ENCODE data around the gene TBC1D17.
A peak's percentile ranks its signal among the peaks of the same experiment; 100 is the strongest.

Gene TBC1D17

GRCh38 chr19:49879243-49879963, 1.9 kb downstream of the TBC1D17 start:
- DNase-seq: no peak

GRCh38 chr19:49880162-49880869, 2.8 kb downstream of the TBC1D17 start:
- DNase-seq: no peak

DNA sequence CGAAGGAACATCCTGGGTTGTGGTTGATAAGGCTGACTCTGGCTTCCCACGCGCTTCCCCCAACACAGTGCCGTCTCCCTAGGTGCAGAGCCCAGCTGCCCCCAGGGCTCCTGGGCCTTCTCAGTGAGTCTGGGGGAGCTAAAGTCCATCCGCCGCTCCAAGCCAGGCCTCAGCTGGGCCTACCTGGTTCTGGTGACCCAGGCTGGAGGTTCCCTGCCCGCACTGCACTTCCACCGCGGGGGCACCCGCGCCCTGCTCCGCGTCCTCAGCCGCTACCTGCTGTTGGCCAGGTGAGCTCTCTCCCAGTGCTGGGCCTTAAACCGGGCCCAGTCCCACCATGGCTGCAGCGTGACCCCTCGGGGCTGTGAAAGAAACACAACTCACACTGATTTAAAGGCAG, 3.7 kb downstream of the TBC1D17 start:
- no peak for DNase-seq

GRCh38 chr19:49881672-49882394, 4.3 kb downstream of the TBC1D17 start:
- DNase-seq: no peak

DNA sequence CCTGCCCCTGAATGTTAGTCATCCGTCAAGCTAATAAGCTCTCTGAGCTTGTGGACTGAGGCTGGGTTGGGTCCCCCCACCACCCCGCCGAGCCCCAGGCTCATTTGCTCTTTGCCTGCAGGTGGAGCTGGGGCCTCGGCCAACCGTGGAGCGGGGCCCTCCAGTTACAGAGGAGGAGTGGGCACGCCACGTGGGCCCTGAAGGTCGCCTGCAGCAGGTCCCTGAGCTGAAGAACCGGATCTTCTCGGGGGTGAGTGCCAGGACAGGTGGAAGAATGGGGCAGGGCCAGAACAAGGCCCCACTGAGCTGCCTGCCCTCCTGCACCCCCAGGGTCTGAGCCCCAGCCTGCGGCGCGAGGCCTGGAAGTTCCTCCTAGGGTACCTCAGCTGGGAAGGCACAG, 5.1 kb downstream of the TBC1D17 start:
- no peak for DNase-seq

- DNase-seq: no peak
Measured at GRCh38 chr19:49883094-49883493, 5.6 kb downstream of the TBC1D17 start.

- no peak for DNase-seq
Measured at GRCh38 chr19:49884109-49884508, 6.6 kb downstream of the TBC1D17 start.

- no peak for DNase-seq
Measured at GRCh38 chr19:49884760-49885159, 7.3 kb downstream of the TBC1D17 start.

GRCh38 chr19:49887037-49887664, 9.6 kb downstream of the TBC1D17 start:
- peak in 1 of 3 experiments; percentile 42 for DNase-seq

- DNase-seq: peak; percentile 53 to 76 (median 66)
Measured at GRCh38 chr19:49887665-49888509, 10.4 kb downstream of the TBC1D17 start.

DNA sequence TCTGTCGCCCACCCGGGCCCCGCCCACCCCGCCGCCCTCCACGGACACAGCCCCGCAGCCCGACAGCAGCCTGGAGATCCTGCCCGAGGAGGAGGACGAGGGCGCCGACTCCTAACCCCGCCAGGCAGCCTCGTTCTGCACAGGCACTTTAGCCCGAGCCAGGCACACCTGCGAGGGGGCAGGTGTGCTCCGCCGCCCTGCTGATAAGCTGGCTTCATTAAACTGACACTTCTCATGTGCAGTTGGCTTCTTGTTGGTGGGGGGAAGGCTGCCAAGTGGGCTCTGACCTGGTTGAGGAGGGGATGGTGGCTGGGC, 11.0 kb downstream of the TBC1D17 start:
- peak; percentile 43 to 73 (median 59) for DNase-seq

DNA sequence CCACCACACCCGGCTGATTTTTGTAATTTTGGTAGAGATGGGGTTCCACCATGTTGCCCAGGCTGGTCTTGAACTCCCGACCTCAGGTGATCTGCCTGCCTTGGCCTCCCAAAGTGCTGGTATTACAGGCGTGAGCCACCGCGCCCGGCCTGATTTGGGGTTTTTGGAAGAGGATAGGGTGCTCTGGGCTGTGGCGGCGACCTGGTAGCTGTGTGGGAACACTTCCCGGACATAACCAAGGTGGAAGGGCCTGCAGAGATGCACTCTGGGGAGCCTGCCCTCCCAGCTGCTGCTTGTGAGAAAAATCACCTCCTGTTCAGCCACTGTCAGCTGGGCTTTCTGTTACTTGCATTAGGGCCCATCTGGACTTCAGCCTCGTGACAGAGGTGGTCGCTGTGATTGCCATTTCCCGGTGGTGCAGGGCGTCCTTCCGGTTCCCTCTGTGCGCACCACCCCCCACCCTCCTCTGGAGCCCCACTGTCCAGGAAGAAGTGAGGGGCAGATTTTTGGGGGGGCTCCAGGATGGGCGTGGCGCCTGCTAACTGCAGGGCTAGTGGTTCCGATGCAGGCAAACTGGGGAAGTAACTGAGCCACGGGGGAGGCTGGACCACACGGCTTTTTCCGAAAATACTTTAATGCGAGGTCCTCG, 11.7 kb downstream of the TBC1D17 start:
- DNase-seq: no peak

DNA sequence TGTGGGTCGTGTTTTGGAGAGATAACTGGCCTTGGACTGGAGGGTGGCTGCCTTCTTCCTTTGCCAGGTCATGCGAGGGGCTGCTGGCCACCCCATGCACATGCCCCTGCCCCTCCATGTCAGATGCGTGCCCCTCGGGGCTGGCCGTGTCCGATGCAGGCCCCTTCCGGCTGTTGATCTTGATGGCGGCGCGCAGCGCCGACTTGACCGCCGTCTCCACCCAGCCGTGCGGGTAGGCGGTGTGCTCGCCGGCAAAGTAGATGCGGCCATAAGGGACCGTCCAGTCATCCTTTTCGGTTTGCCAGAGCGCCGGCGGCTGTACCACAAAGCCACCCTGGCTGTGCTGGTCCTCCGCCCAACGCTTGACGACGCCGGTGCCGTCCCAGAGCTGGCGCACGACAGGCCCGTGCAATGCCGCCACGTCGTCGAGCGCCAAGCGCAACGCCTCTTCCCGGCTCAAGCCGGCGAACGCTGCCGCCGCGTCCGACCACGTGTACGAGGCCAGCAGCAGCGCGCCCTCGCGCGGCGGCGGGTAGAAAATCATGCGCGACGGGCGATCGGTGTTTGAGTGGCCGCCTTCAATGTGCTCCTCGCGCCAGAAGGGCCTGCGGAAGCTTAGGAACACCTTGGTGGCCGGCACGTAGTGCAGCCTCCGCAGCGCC, 12.3 kb downstream of the TBC1D17 start:
- peak in 1 of 3 experiments; percentile 83 for DNase-seq

DNA sequence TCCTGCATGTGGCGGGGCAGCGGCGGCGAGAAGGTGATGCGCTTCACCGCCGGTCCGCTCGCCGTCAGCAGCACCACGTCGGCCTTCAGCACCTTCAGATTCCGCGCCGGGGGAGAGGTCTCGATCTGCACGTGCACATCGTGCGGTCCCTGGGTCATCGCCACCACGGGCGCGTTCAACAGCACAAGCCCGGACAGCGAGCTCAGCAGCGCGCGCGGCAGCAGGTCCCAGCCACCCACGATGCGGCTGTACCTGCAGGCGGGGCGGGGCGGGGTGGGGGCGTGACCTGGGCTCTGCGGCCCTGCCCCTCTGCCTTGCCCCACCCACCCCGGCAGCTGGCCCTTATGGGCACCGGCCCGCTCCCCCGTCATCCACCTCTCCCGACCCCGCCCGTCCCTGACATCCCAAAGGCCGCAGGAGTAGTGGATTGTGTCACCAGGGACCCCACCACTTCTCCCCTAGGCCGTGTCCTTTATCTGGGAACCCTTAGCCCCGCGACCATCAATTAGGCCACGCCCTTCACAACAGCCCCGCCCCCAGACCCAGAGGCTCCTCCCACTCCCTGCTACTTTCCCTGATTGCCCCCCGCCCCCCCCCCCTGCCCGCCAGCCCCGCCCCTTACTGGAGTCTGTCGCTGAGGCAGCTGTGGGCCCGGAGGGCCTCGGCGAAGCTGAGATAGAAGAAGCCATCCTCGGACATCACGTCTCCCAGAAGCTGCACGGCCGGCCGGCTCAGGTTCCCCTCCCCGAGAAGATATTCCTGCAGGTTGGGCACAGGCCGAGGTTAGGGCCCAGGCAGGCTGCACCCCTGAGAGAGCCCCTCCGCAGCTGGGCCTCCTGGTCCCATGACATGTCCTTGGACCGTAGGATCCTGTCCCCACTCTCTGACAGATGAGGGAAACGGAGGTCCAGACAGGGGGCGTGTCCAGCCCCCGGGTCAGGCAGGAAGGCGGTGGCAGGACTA, 13.1 kb downstream of the TBC1D17 start:
- peak in 1 of 3 experiments; percentile 84 for DNase-seq

- DNase-seq: no peak
Measured at GRCh38 chr19:49891393-49891792, 13.9 kb downstream of the TBC1D17 start.

GRCh38 chr19:49892716-49893115, 15.2 kb downstream of the TBC1D17 start:
- DNase-seq: no peak

- DNase-seq: no peak
Measured at GRCh38 chr19:49894011-49894664, 16.6 kb downstream of the TBC1D17 start.

DNA sequence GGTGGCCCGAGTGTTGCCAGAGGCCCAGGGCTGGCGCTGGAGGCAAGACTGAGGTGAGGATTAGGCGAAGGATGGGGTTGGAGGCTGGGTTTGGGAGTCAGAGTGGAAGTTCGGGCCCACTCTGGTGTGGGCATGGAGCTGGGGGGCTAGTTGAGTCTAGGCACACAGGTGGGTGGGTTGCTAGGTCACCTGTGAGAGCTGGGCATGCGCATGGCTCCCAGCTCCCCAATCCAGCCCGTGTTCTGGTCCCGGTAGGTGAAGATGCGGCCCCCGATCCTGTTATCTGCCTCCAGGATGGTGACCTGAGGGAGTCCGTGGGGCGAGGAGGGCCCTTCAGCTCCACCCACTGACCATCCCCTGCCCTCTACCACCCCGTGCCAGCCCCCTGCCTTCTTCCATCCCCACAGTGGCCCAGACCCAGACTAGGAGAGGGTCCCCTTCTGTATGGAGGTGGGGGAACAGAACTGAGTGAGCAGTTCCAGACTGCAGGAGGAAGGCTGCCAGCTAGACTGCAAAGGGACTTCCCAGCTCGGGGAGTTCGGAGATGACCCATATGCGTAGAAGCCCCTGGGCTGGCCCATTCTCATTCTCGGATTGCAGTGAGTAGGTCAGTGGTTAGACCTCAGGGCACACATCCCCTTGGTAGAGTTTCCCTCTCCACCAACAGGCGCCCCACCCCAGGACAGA, 17.5 kb downstream of the TBC1D17 start:
- no peak for DNase-seq

Data from NCI-H1417 (cell line).